CD4-positive, CD25-positive, alpha-beta regulatory T cell (primary cell): Measurements from ENCODE around the gene GORASP2. TPM values are rescaled to one million over a fixed set of nuclear protein-coding genes. Genes with fewer than 3 reads are reported as not detected.

ENCODE experiments used
- ATAC-seq, 2 donors: fragments of 150-1000 bp; cut with Tn5 transposase; one replicate each; pipeline ENCODE4 v1.10.0; 2021; ENCODE audit warnings: low read depth in 2 of 2, moderate number of reproducible peaks in 2 of 2, moderate library complexity in 1 of 2
- DNase-seq, 3 donors: peaks; one replicate each; pipeline versions ENCODE4 v3.0.0 to v3.0.0-alpha.2; 2012 to 2022; ENCODE audit warnings: mixed read lengths in 1 of 3
- H3K27ac ChIP-seq: one replicate; pipeline ENCODE4 v1.7.0; 2013; ENCODE audit warnings: mild to moderate bottlenecking, low read length; ENCODE audit not compliant: insufficient read depth, poor library complexity, severe bottlenecking
- H3K27me3 ChIP-seq: one replicate; pipeline ENCODE4 v1.7.0; 2013; ENCODE audit warnings: low read length; ENCODE audit not compliant: control insufficient read depth, insufficient read depth
- H3K36me3 ChIP-seq: one replicate; pipeline ENCODE4 v1.7.0; 2013; ENCODE audit warnings: mild to moderate bottlenecking, low read length, moderate library complexity; ENCODE audit not compliant: control insufficient read depth, insufficient read depth
- H3K4me1 ChIP-seq: 2 replicates; pipeline ENCODE4 v1.7.0; 2013; ENCODE audit warnings: mild to moderate bottlenecking, low read length; ENCODE audit not compliant: insufficient read depth, control insufficient read depth, poor library complexity, severe bottlenecking
- H3K4me3 ChIP-seq: one replicate; pipeline ENCODE4 v1.7.0; 2013; ENCODE audit warnings: low read depth, mild to moderate bottlenecking, low read length, moderate library complexity
- H3K9me3 ChIP-seq, 2 experiments: 1 replicate in 1 of 2; 2 replicates in 1 of 2; pipeline ENCODE4 v1.7.0; 2013; ENCODE audit warnings: low read length in 2 of 2, mild to moderate bottlenecking in 1 of 2, moderate library complexity in 1 of 2; ENCODE audit not compliant: control insufficient read depth in 2 of 2
- H3K27ac Mint-ChIP-seq, 3 donors: one replicate each; pipeline ENCODE4 v1.8.0; 2020 to 2022; ENCODE audit warnings: mild to moderate bottlenecking in 3 of 3, mixed read lengths in 3 of 3, moderate library complexity in 2 of 3
- H3K27me3 Mint-ChIP-seq: one replicate; pipeline ENCODE4 v1.8.0; 2022; ENCODE audit warnings: mild to moderate bottlenecking, mixed read lengths
- H3K36me3 Mint-ChIP-seq: one replicate; pipeline ENCODE4 v1.8.0; 2020; ENCODE audit warnings: mixed read lengths
- H3K4me1 Mint-ChIP-seq, 4 donors: one replicate each; pipeline ENCODE4 v1.8.0; 2020 to 2022; ENCODE audit warnings: mixed read lengths in 4 of 4, mild to moderate bottlenecking in 1 of 4
- H3K4me3 Mint-ChIP-seq, 4 donors: one replicate each; pipeline ENCODE4 v1.8.0; 2020 to 2022; ENCODE audit warnings: mild to moderate bottlenecking in 4 of 4, mixed read lengths in 4 of 4, moderate library complexity in 3 of 4
- H3K9me3 Mint-ChIP-seq, 7 donors: one replicate each; pipeline ENCODE4 v1.8.0; 2020 to 2022; ENCODE audit warnings: mixed read lengths in 7 of 7, mild to moderate bottlenecking in 3 of 7, moderate library complexity in 2 of 7
- polyA plus RNA-seq, 4 donors: library from polyadenylated mRNA; unstranded; fragments of 300-500 nt; fragmentation: Illumina TruSeq; gene quantifications; one replicate each; pipeline ENCODE4 v1.2.3, GENCODE V29; 2021
- total RNA-seq: library from RNA; stranded (reverse); gene quantifications from one replicate; pipeline ENCODE4 v1.2.3, GENCODE V29; 2022

Gene GORASP2
- total and polyA plus RNA-seq, 5 donors from 2014 or later, result 77.5 to 98.9 (median 92.1) TPM

DNA sequence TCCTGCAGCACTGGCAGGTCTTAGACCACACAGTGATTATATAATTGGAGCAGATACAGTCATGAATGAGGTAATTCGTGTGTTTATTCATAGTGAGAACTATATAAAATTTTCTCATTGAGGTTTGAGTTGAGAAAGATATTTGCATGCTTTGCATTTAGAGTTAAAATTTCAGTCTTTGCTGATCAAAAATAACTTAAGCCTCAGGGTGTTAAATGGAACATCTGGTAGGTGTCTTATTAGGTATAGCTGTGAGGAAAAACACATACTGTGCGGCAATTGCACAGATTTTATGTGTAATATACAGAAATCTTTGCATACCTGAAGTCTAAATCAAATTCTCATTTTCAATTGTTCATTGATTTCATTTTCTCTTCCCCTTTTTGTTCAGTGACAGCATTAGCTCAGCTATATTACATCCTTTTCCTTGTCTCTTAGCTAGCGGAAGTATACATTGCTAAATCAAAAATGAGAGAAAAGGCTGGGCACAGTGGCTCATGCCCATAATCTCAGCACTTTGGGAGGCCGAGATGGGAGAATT, 21.2 kb downstream of the GORASP2 start:
- Mint-ChIP-seq H3K4me3 (no peak overlapping the region), H3K36me3 (peaks cover 46% of the 10 kb centered on the region)
- no peak overlapping the region for H3K27ac ChIP-seq

GRCh38 chr2:170953941-170954340, 24.9 kb downstream of the GORASP2 start:
- ATAC-seq, result no peak
- Mint-ChIP-seq H3K27me3 (no peaks in the 10 kb centered on the region), H3K4me3 (no peak overlapping the region), H3K9me3 (no peaks in the 10 kb centered on the region), H3K27ac (peak overlapping the region in 2 of 3 donors; percentile 67 to 72), H3K4me1 (peaks cover 0 to 3% (median 0%) of the 10 kb centered on the region in 4 donors), H3K36me3 (peaks cover 58% of the 10 kb centered on the region)
- no peak for DNase-seq
- Histone ChIP-seq H3K27ac (no peak overlapping the region), H3K9me3 (no peaks in the 10 kb centered on the region), H3K4me3 (no peak overlapping the region), H3K27me3 (no peaks in the 10 kb centered on the region), H3K4me1 (no peaks in the 10 kb centered on the region), H3K36me3 (peaks cover 89% of the 10 kb centered on the region)

More for the DNA sequence above, 21.2 kb downstream of the GORASP2 start:
- ATAC-seq (no peak), DNase-seq (no peak)
- peak overlapping the region; percentile 33 to 72 (median 35) for H3K27ac Mint-ChIP-seq
- no peak overlapping the region for H3K4me3 ChIP-seq
- no peaks in the 10 kb centered on the region for H3K27me3 ChIP-seq
- peaks cover 6% of the 10 kb centered on the region for H3K4me1 ChIP-seq
- peaks cover 64% of the 10 kb centered on the region for H3K36me3 ChIP-seq
- no peaks in the 10 kb centered on the region for H3K9me3 ChIP-seq
- no peaks in the 10 kb centered on the region for H3K27me3 Mint-ChIP-seq
- H3K4me1 Mint-ChIP-seq, result peaks cover 9 to 17% (median 14%) of the 10 kb centered on the region in 4 donors
- H3K9me3 Mint-ChIP-seq, result no peaks in the 10 kb centered on the region

GRCh38 chr2:170963386-170963785, 34.3 kb downstream of the GORASP2 start:
- Histone ChIP-seq H3K36me3 (peaks cover 80% of the 10 kb centered on the region), H3K27ac (no peak overlapping the region), H3K27me3 (no peaks in the 10 kb centered on the region), H3K4me3 (no peak overlapping the region), H3K4me1 (no peaks in the 10 kb centered on the region), H3K9me3 (no peaks in the 10 kb centered on the region)
- peaks cover 52% of the 10 kb centered on the region for H3K36me3 Mint-ChIP-seq
- no peaks in the 10 kb centered on the region for H3K4me1 Mint-ChIP-seq
- no peak for ATAC-seq
- H3K4me3 Mint-ChIP-seq, result no peak overlapping the region
- DNase-seq, result no peak
- no peaks in the 10 kb centered on the region for H3K27me3 Mint-ChIP-seq
- H3K27ac Mint-ChIP-seq, result no peak overlapping the region
- H3K9me3 Mint-ChIP-seq, result peaks cover 0 to 1% (median 0%) of the 10 kb centered on the region in 7 donors

GRCh38 chr2:170965446-170966225, 36.6 kb downstream of the GORASP2 start:
- DNase-seq (no peak), ATAC-seq (no peak)
- H3K4me1 Mint-ChIP-seq, result no peaks in the 10 kb centered on the region
- H3K27me3 ChIP-seq, result no peaks in the 10 kb centered on the region
- H3K27me3 Mint-ChIP-seq, result no peaks in the 10 kb centered on the region
- H3K4me3 ChIP-seq, result no peak overlapping the region
- H3K9me3 ChIP-seq, result no peaks in the 10 kb centered on the region
- no peaks in the 10 kb centered on the region for H3K4me1 ChIP-seq
- H3K4me3 Mint-ChIP-seq, result no peak overlapping the region
- H3K36me3 Mint-ChIP-seq, result peaks cover 43% of the 10 kb centered on the region
- peaks cover 66% of the 10 kb centered on the region for H3K36me3 ChIP-seq
- no peak overlapping the region for H3K27ac ChIP-seq
- H3K27ac Mint-ChIP-seq, result peak overlapping the region in 2 of 3 donors; percentile 28 to 46
- no peaks in the 10 kb centered on the region for H3K9me3 Mint-ChIP-seq

DNA sequence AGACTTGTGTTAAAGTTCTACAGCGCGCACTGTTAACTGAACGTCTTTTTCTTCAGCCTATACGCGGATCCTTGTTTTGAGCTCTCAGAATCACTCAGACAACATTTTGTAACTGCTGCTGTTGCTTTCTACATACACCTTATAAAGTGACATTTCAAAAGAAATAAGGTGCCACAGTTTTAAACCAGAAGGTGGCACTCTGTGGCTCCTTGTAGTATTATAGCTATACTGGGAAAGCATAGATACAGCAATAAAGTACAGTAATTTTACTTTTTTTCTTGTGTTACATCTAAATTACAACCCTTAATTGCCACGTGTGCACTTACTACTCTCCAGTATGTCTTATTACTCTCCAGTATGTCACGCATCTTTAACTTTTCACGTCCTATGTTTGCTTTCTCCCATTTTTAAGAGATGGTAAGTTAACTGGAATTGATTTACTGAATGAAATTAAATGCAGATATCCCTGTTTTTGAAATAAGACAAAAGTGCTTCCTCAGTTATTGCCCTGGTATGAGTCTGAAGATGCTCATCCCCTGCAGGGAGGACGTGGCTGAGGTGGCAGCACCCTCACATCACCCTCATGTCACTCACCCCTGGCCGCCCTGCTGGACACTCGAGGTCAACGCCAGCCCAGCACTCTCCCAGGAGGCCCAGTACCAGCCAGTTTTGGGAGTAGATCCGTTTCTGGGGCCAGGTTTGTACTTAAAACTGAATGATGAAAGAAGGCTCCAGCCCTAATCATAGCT, 37.8 kb downstream of the GORASP2 start:
- no peak for ATAC-seq

DNA sequence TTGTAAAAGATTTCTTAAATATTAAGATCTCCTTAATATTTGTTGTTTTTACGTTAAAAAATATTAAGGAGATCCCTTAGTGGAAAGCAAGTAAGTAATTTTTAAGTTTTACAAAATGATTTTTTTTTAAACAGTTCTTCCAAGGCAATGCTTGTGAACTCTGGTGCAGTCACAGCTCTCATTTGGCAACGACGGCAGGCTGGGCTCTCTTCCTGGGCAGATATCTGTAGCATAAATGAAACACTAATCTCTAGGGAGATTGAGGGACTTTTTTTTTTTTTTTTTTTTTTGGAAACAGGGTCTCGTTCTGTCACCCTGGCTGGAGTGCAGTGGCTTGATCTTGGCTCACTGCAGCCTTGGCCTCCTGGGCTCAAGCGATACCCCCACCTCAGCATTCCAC, 38.5 kb downstream of the GORASP2 start:
- Histone ChIP-seq H3K4me1 (no peaks in the 10 kb centered on the region), H3K27me3 (no peaks in the 10 kb centered on the region), H3K9me3 (no peaks in the 10 kb centered on the region), H3K36me3 (peaks cover 49% of the 10 kb centered on the region), H3K27ac (no peak overlapping the region), H3K4me3 (no peak overlapping the region)
- Mint-ChIP-seq H3K36me3 (peaks cover 25% of the 10 kb centered on the region), H3K27me3 (no peaks in the 10 kb centered on the region), H3K4me1 (no peaks in the 10 kb centered on the region), H3K27ac (no peak overlapping the region), H3K9me3 (no peaks in the 10 kb centered on the region), H3K4me3 (no peak overlapping the region)
- ATAC-seq, result no peak
- DNase-seq, result no peak

More for the DNA sequence above, 37.8 kb downstream of the GORASP2 start:
- Histone ChIP-seq H3K27me3 (no peaks in the 10 kb centered on the region), H3K9me3 (no peaks in the 10 kb centered on the region), H3K27ac (no peak overlapping the region), H3K4me3 (no peak overlapping the region), H3K4me1 (no peaks in the 10 kb centered on the region), H3K36me3 (peaks cover 55% of the 10 kb centered on the region)
- H3K9me3 Mint-ChIP-seq, result no peaks in the 10 kb centered on the region
- peak overlapping the region in 2 of 3 donors; percentile 36 to 38 for H3K27ac Mint-ChIP-seq
- no peaks in the 10 kb centered on the region for H3K4me1 Mint-ChIP-seq
- peak in 2 of 3 donors; percentile 11 to 18 for DNase-seq
- H3K4me3 Mint-ChIP-seq, result no peak overlapping the region
- H3K36me3 Mint-ChIP-seq, result peaks cover 32% of the 10 kb centered on the region
- no peaks in the 10 kb centered on the region for H3K27me3 Mint-ChIP-seq

GRCh38 chr2:170968205-170969003, 39.4 kb downstream of the GORASP2 start:
- no peak overlapping the region for H3K27ac ChIP-seq
- peak overlapping the region in 1 of 4 donors; percentile 27 for H3K4me3 Mint-ChIP-seq

More at GRCh38 chr2:170968205-170969003, 39.4 kb downstream of the GORASP2 start:
- DNase-seq (no peak), ATAC-seq (no peak)
- peaks cover 22% of the 10 kb centered on the region for H3K36me3 Mint-ChIP-seq
- Histone ChIP-seq H3K36me3 (peaks cover 42% of the 10 kb centered on the region), H3K9me3 (no peaks in the 10 kb centered on the region), H3K4me1 (peaks cover 7% of the 10 kb centered on the region), H3K27me3 (no peaks in the 10 kb centered on the region), H3K4me3 (no peak overlapping the region)
- peak overlapping the region in 2 of 3 donors; percentile 38 to 85 for H3K27ac Mint-ChIP-seq
- peaks cover 0 to 6% (median under 1%) of the 10 kb centered on the region in 4 donors for H3K4me1 Mint-ChIP-seq
- no peaks in the 10 kb centered on the region for H3K27me3 Mint-ChIP-seq
- H3K9me3 Mint-ChIP-seq, result no peaks in the 10 kb centered on the region
